Stomach (tissue), 4 donors: Measurements from ENCODE around the gene ARHGAP26.

Experiments used
- CTCF ChIP-seq, 7 experiments: fragments of 450-650 bp in 4 of 7; fragments of 200-600 bp in 3 of 7; sonication (generic) in 3 of 7; IDR thresholded peaks; one replicate each; pipeline ENCODE4 v1.5.1; 2016 to 2019; ENCODE audit warnings: antibody characterized with exemption in 7 of 7, control low read depth in 2 of 7, mild to moderate bottlenecking in 1 of 7
- POLR2A ChIP-seq, 4 donors: fragments of 450-650 bp; IDR thresholded peaks; one replicate each; pipeline ENCODE4 v1.6.1; 2016; ENCODE audit warnings: antibody characterized with exemption in 4 of 4, control low read depth in 2 of 4, mild to moderate bottlenecking in 1 of 4, moderate library complexity in 1 of 4
- POLR2AphosphoS5 ChIP-seq, 3 donors: sonication (generic); formaldehyde crosslinking; IDR thresholded peaks; one replicate each; pipeline ENCODE4 v1.6.1; 2016; ENCODE audit warnings: antibody characterized with exemption in 3 of 3

- no peak for TF ChIP-seq CTCF (IDR thresholded peaks at IDR 0.05)
- TF ChIP-seq POLR2A (IDR thresholded peaks at IDR 0.05), result no peak
- TF ChIP-seq POLR2AphosphoS5 (IDR thresholded peaks at IDR 0.05), result no peak
Observed at GRCh38 chr5:142954455-142954854, 184.3 kb downstream of the ARHGAP26 start.
